Kidney epithelial cell (primary cell): ENCODE measurements around the gene PPP3CA. TPM values are rescaled to one million over a fixed set of nuclear protein-coding genes. Genes with fewer than 3 reads are reported as not detected.

ENCODE experiments used
- DNase-seq: peaks from one replicate; pipeline ENCODE4 v3.0.0-alpha.2; 2010; ENCODE audit warnings: low read depth
- H3K27me3 ChIP-seq: 2 replicates; pipeline ENCODE4 v1.6.0; 2011; ENCODE audit warnings: low read length; ENCODE audit not compliant: control insufficient read depth, insufficient read depth
- H3K36me3 ChIP-seq: 2 replicates; pipeline ENCODE4 v1.5.1; 2011; ENCODE audit warnings: low read length; ENCODE audit not compliant: control insufficient read depth, insufficient read depth
- H3K4me3 ChIP-seq: 2 replicates; pipeline ENCODE4 v1.5.1; 2011; ENCODE audit warnings: low read depth, mild to moderate bottlenecking, control low read depth, low read length
- CTCF ChIP-seq: IDR thresholded peaks from 2 replicates; pipeline ENCODE4 v1.5.1; 2011; ENCODE audit warnings: mild to moderate bottlenecking, moderate library complexity, low read length, control low read depth, inconsistent platforms; ENCODE audit not compliant: insufficient read depth, poor library complexity, severe bottlenecking
- total RNA-seq: library from RNA; depleted of rRNA; stranded (reverse); fragments of >200 nt; gene quantifications from 2 replicates; pipeline ENCODE4 v1.2.3, GENCODE V29; 2015

The PPP3CA gene
- total RNA-seq, 1 donor from 2014 or later: 26.5 TPM

- H3K4me3 ChIP-seq: no peak overlapping the region
- H3K36me3 ChIP-seq: no peaks in the 10 kb centered on the region
- H3K27me3 ChIP-seq: no peaks in the 10 kb centered on the region
- TF ChIP-seq CTCF: no peak
- DNase-seq: no peak
Observed at GRCh38 chr4:101174679-101175345, 172.5 kb downstream of the PPP3CA start.

GRCh38 chr4:101172369-101172768 lies 175.0 kb downstream of the PPP3CA start:
- Histone ChIP-seq H3K4me3 (no peak overlapping the region), H3K36me3 (no peaks in the 10 kb centered on the region), H3K27me3 (no peaks in the 10 kb centered on the region)
- DNase-seq: no peak
- TF ChIP-seq CTCF: no peak

GRCh38 chr4:101171747-101172146 lies 175.6 kb downstream of the PPP3CA start:
- no peak for TF ChIP-seq CTCF
- no peak for DNase-seq

GRCh38 chr4:101169044-101170014 lies 178.0 kb downstream of the PPP3CA start:
- H3K36me3 ChIP-seq: no peaks in the 10 kb centered on the region
- TF ChIP-seq CTCF: peak; percentile 67
- H3K4me3 ChIP-seq: no peak overlapping the region
- H3K27me3 ChIP-seq: no peaks in the 10 kb centered on the region
- no peak for DNase-seq

More at GRCh38 chr4:101171747-101172146, 175.6 kb downstream of the PPP3CA start:
- H3K36me3 ChIP-seq: no peaks in the 10 kb centered on the region
- H3K27me3 ChIP-seq: no peaks in the 10 kb centered on the region
- H3K4me3 ChIP-seq: no peak overlapping the region

- DNase-seq: no peak
- no peak overlapping the region for H3K4me3 ChIP-seq
- H3K27me3 ChIP-seq: no peaks in the 10 kb centered on the region
- TF ChIP-seq CTCF: no peak
- no peaks in the 10 kb centered on the region for H3K36me3 ChIP-seq
Observed at GRCh38 chr4:101163936-101164335, 183.4 kb downstream of the PPP3CA start.

- no peaks in the 10 kb centered on the region for H3K36me3 ChIP-seq
- TF ChIP-seq CTCF: no peak
- H3K4me3 ChIP-seq: no peak overlapping the region
- DNase-seq: no peak
- H3K27me3 ChIP-seq: no peaks in the 10 kb centered on the region
Observed at GRCh38 chr4:101162990-101163380, 184.3 kb downstream of the PPP3CA start.
